Medulla oblongata (tissue), 1 donor: ENCODE data around the gene WLS.
"Not testable (repeated sequence)": the region's sequence is repeated elsewhere in the genome, so short reads cannot be mapped to it uniquely, and the experiment has no call there.

Experiments used
- DNase-seq: peaks from one replicate; pipeline ENCODE4 v3.0.0-alpha.2; 2015; ENCODE audit errors: extremely low spot score

Gene WLS

DNA sequence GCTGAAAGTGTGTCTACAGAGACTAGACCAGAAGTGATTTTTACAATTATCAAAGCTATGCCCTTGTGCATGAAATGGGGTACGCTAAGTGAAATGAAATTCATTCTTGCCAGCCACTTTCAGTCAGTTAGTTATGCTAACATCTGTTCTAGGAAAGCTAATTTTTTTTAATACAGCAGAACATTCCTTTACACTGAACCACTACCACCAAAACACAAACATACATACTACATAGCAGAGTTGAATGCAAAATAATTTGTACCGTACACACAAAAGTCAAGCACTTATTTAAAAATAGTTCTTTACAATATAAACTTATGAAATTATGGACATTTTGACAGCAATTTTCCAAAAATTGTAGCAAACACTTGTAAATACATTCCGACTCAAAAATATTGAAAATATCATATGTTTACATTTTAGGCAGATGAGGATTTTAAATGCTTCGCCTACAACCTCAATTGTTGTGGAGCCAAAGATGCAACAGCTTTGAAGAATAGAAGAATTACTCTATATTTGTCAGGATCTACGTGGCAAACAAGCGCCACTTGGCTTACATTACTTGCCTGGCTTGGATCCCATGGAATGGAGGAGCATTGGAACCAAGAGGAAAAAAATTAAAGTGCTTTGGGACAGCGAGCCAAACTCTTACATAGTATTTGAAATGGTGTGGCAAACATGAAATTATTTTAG is 30.6 kb downstream of the WLS start:
- DNase-seq = no peak

DNA sequence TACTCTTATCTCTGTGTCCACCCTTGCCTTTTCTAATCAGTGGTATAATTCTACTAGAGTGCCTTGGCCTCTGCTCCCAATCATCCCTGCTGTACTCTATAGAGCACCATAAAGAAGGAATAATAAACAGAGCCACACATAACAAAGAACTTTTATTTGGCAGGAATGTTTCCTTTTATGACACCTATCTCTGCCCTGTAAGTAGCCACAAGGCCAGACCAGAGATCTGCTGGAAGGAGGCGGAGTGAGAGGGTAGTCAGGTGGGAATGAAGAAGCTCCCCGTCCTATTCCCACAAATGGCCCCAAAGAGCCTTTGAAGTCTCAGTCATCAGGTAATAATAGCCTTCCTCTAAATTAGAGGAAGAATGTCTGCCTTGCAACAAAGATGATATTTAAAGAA is 32.7 kb downstream of the WLS start:
- DNase-seq = no peak

DNA sequence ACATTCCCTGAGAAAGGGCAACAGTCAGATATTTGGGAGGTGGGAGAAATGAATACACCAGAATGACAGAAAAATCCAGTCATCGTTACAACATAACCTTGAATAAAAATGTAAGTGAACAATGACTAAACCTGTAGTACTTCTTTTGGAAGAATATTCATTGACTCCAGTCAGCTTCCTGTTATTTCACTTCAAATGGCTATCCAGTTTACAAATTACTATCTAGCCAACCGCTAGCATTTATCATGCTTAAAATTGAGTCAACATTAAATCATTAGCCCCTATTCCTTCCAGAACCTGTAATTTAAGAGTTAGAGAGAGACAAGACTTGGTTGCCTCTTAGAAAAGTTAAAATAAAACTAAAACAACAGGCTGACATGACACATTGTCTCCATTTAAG is 33.6 kb downstream of the WLS start:
- no peak for DNase-seq

DNA sequence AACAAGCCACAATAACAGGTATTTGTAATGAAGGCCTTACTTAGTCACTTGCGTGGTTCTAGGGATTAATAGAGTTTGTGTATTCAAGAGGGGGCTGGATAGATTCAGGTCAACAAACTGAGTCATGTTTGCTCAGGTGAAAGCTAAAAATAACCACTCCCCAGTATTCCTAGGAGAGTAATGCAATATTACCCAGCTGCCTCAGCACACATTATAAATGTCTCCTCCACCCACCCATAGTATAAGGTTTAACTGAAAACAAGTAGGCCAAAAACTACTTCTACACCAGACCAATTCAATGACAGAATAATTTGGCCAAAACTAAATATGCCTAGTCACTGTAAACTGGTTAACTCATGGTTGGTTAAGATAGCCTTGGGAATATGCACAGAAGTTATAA is 34.4 kb downstream of the WLS start:
- no peak for DNase-seq

DNA sequence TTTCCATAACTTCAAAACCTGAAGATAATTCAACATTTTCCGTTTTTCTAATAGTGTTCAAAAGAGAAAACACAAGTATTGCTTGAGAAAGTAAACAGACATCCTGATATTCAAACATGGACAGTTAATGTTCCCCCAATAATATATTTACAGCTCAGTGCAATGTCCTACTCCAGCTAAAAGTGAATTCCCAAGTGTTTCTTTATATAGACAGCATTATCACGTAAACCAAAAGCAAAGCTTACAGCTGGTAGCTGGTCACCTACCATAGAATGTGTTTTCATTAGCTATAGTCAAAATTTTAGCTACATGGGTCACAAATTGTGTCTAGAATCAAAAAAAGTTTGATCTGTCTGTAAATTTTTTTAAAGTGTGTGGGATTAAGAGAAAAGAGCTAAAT is 34.9 kb downstream of the WLS start:
- no peak for DNase-seq

DNA sequence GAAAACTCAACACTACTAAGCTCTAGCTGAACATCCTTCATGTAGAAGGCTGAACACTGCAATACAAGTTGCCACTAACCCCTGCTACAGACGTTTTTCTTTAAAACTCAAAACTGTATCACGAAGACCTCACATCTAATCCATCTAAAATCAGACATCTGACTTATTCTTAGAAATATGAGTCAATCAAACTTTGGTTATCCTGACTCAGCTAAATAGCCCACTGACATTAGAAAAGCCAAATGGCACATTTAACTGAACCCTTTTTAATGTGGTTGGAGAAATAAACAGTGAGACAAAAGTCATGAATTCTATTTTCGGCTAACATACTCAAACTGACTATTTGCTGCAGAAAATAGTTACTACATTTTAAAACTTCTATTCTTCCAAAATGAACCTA is 35.6 kb downstream of the WLS start:
- DNase-seq = no peak

DNA sequence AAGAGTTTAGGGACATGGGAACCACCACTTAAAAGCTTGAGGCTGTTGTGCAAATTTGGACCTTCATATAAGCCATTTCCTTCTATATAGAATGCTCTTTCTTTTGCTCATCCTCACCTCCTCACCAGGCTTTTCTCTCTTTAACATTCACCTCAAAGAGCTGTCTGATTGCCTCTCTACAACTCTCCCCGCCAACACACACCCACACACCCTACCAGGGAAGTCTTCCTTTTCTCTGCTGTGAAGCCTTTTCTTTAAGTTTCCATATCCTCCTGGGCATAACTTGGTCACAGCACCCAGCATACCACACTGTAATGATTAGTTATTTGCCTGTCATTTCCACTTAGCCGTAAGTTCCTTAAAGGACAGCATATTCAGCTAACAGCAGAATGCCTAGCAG is 40.6 kb downstream of the WLS start:
- DNase-seq = no peak

DNA sequence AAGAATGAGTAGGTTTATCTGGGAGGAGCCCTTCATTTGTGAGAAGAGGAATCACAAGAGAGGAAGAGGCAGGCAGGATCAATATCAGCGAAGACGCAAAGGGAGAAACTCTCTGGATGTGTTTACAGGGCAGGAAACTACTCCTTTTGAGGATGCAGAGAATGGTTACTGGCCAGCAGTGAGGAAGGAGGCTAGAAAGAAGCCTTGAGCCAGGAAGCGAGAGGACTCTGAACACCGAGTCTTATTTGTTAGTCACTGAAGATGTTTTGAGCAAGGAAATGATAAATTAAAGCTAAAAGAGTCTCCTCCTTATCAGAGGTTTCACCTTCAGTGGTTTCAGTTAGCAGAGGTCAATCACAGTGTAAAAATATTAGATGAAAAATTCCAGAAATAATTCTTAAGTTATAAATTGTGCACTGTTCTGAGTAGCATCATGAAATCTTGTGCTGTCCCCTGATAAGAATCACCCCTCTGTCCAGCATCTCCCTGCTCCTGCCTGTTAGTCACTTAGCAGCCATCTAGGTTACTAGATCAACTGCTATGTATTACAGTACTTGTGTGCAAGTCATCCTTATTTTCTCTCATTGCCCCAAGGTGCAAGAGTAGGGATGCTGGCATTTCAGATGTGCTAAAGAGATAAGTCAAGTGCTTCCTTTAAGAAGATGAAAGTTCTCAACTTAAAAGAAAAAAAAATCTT is 43.5 kb downstream of the WLS start:
- no peak for DNase-seq

DNA sequence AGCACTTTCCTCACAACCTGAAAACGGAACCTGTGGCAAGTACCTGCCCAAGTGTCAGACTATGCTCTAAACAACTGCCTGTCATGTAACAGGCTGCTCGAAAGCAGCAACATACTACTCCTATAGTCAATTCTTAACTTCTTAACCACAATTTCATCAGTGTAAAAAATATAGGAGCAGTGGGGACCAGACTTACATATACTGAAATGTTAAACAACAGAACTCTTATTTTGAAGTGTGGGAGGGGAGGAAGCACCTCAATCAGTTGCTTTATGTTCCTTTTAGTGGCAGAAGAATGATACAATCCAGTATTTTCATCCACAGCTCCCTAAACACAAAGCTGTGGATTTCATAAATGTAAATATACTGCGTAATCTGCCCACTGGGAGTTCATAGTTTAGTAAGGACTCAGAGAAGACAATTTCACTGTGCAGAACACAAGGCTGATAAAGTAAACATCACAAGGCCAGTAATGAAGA is 44.2 kb downstream of the WLS start:
- no peak for DNase-seq

DNA sequence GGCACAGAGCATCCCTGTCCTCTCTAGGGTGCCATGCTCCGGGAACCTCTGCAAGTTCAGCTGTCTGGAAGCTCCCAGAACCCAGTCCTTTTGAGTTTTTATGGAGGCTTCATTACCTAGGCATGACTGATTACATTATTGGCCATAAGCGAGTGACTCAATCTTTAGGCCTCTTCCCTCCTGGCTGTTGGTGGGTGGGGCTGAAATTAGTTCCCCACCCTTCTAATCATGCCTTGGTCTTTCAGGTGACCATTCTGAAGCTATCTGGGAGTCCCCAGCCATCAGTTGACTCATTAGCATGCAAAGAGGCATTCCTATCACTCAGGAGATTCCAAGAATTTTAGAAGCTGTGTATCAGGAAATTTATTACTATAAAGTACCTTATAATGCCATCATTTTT is 46.6 kb downstream of the WLS start:
- DNase-seq = no peak

DNA sequence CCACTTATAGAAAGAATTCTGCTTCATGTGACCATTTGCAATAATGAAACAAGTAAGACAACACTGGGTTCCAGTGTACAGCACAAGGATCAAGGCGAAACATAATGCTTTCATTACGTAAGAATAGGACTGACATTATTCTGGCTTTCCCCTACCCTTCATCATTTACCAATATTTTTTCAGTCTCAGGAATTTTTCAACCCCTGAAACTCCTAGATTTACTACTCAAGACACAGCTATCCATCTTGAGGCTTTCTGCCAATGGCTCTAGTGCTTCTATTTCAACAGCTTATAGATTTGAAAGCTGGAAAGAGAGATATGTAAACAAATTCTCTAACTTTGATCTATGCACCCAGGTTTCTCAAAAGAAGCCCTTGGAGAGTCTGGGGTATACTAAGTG is 48.4 kb downstream of the WLS start:
- DNase-seq = no peak

DNA sequence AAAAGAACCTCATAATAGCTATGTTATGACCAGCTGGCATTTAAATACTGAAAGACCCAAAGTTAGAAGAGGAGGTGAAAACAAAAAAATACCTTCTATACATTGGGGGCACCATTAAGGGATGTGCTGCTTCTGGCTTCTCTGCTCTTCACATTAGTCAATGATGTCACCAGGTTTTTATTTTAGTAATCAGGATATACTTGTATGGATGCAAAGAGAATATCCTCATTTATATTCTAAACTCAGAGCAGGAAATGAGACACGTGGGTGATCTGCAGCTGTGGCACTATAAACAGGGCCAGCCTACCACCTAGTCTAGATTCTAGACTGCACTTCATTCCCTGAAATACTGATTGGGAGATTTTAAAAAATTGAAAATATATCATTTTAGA is 51.2 kb downstream of the WLS start:
- no peak for DNase-seq

DNA sequence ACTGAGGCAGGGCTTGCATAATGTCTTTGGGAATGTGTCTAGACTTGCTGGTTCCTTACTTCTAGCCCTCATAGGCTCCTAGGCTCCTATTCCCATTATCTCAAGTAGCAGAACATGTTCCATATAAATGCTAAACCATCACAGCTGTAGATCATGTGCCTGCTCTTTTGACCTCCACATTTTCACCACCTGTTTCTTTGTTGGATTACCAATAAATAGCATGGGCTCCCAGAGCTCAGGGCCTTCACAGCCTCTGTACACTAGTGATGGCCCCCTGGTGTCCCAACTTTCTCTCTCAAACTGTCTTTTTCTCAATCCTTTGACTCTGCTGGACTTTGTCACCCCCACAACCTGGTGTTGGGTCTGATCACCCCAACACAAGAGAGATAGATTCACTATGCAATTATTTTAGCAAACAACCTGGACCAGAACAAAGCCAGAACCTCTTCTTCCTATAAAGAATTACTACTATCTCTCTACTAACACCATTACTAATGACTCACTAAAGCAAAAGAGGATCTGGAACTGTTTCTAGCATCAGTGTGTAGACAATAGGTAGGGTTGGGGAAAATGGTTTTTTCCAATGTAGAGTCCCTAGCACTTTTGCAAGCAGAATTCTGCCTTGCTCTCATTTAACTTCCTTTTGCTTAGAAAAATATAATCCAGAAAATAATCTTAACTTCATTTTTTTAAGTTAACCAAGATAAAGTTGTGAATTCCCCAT is 51.7 kb downstream of the WLS start:
- no peak for DNase-seq

DNA sequence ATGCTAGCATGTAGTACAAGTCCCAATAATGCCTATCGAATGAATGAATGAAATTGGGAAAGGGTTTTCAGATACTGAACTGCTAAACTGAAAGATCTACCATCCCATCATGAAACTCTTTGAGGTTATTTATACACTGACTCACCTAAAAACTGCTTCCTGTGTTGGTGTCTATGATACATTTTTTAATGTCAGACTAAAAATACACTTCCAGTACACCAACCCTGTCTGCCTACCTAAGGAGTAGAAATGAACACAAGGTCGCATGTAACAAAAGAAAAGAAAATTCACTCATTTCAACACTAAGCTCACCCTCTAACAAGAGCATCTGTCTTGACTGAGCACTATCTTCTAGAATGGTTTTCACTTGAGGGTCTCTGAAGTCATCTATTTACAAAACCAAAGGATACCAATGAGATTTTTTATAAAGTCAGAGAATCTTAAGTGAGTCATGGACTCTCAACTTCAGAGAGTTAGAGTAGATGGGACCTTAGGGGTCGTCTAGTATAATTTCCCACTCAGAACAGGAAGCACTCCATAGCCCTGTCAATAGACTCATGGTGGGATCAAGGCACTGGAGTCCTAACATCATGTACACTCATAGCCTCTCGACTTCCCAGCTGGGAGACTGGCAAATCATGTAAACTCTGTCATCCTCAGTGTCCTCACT is 53.4 kb downstream of the WLS start:
- no peak for DNase-seq

DNA sequence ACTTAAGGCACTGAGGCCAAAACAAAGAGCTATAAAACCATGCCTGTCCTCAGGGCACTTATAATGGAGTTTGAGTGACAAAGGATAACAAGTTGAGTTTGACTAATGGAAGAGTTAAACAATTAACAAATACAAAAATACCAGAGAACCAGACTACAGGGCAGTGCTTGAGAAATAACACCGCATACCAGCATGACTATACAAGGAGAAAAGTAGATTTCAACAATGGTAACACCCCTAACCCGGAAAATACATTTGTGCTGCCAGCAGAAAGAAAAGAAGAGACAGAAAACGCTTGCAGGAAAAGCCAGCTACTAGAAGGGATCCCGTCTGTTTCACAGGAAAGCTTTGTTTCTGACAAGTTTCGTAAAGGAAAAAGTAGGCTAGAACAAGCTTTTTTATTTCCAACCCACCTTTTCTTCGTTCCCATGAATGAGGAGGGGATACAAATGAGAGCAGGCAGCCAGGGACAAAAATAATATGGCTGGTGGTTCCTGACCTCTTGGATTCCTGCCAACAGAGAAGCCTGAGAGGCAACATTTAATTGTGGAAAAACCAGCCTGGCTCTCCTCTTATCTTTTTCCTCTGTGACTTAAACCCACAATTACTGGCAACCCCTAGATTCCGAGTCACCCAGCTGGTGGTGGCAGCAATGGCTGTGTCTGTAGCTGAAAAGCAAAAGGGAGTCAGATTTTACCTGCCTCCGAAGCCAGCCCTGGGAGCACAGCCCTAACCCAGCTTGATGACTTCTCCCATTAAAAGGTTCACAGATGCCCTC is 56.5 kb downstream of the WLS start:
- no peak for DNase-seq

DNA sequence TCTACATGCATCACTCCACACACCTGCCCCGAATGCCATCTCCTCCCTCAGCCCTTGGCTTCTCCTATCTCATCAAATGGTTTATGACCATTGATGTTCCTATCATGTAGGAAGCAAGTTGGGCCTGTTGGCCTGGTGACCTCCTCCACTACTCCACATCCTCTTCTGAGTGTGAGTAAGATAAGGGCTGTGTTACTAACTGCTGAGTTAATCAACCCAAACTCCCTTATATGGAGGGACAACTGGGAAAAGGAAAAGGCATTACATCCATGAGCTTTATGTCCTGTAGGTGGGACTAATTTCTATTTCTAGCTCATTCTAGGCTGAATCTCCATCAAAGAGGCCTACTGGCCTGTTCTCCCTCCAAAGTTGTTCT is 57.6 kb downstream of the WLS start:
- DNase-seq = no peak

DNA sequence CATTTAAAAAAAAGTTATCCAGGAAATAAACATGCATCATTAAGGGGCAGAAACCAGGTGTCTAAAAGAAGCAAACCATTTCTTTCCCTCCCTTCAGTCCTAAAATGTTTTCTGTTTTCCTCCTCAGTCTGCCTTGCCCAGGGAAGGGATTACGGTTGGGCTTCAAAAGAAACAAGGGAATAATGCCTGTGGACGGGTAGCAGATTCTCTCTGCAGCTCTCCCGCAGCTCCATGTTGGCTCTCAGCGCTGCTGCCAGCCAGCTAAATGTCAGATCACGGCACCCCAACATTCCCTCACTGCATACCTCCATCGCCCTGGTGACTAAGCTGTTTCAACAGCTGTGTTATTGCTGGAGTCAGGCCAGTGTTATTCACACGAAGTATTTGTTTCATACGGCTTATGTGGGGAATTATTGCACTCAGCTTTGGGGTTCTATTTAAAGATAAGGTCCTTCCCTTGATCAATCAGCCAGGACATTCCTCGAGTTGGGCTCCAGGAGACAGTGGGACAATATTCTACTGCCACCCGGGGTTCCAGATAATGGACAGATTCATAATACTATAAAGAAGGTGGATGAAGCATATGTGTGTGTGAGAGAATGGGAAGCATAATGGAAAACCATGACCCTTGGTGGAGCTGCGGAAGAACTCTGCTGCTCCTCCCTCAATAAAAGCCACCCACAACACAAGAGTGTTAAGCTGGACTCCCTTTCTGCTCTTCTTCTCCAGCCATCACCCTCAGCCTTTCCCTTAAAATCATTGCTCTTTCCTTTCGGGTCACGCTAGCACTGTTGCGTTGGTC is 58.2 kb downstream of the WLS start:
- no peak for DNase-seq

DNA sequence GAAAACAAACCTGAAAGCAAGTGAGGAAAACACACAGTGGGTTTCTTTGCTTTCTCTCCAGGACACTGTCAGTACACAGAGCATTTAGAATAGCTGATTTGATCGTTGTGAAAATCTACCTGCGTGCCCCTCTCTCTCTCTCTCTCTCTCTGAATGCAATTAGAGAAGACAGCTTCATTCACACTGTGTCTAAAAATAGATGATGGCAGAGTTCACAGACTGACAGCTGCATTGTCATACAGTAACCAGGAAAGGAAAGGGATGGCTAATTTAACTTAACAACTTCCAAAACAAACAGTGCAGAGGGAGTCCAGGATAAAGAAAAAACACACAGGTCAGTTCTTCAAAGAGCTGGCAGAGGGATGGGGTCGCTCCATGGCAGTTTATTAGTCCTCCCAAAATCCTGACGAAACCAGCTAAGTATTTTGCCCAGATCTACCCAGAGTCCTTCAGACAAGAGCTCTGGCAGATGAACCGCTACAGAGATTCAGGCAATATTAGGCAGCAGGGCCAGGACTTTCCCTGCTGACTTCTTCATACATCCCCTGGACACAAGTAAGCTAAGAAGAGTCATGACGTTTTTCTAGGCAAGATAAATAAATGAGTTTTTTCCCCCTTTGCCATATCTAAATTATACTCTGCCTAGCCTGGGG is 58.9 kb downstream of the WLS start:
- peak; percentile 34 for DNase-seq

DNA sequence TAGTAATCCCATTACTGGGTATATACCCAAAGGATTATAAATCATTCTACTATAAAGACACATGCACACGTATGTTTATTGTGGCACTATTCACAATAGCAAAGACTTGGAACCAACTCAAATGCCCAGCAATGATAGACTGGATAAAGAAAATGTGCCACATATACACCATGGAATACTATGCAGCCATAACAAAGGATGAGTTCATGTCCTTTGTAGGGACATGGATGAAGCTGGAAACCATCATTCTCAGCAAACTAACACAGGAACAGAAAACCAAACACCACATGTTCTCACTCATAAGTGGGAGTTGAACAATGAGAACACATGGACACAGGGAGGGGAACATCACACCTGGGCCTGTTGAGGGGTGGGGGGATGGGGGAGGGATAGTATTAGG is 60.5 kb downstream of the WLS start:
- DNase-seq = not testable (repeated sequence)

DNA sequence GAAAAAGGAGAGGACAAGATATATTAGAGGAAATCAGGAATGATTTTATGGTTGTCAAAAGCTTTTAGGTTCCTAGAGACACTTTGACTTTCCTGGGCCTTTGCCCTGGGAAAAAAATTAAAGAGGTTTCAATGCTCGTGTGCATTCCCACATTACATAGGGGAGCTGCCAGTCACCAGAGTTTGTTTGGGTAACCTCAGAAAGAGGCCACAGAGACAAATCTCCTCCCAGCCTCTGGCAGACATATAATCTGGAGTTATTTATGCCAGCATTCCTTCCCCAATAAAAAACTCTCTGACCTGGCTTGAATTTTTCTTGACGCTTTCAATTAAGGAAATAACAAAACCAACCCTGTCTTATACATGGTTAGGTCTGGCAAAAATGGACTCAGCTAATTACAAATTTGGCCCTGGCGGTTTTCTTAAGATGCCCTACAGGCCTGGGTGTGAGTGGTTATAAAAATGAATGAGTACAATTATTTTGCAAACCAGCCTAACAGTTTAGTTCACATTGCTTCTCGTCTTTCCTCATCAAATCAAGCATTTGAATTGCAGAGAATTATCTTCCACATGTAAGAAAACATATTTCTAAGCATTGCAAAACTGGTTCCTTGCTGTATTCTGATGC is 63.7 kb downstream of the WLS start:
- DNase-seq = no peak
